ENCODE results near the gene SOX15.
A peak's percentile ranks its signal among the peaks of the same experiment; 100 is the strongest.

SOX15 gene

DNA sequence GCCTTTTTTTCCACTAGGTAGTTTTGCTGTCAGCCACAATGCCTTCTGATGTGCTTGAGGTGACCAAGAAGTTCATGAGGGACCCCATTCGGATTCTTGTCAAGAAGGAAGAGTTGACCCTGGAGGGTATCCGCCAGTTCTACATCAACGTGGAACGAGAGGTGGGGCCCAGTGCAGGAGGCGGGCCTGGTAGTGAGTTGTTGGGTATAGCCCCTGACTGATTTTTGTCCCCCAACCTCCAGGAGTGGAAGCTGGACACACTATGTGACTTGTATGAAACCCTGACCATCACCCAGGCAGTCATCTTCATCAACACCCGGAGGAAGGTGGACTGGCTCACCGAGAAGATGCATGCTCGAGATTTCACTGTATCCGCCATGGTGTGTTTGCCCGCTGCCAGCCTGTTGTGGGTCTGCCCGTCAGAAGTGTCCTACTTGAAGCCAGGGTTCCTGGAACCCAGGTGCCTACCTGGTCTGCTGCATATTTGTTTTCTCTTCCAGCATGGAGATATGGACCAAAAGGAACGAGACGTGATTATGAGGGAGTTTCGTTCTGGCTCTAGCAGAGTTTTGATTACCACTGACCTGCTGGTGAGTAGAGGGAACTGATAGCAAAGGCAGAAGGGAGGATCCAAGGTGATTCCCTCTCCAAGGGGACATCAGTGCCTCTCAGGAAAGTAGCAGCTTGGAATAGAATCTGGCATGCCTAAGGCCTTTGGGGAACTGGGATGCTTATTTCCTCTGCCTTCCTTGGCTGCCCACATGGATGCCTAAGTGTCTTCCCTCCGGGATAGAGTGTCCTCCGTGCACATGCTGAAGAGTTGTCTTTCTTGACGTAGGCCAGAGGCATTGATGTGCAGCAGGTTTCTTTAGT lies 12.3 kb downstream of the SOX15 start:
- DNase-seq (ENCODE audit: low spot score), result no peak

- DNase-seq (ENCODE audit: low spot score), result no peak
Observed at GRCh38 chr17:7576432-7576937, 13.4 kb downstream of the SOX15 start.

GRCh38 chr17:7575959-7576358 lies 13.9 kb downstream of the SOX15 start:
- DNase-seq (ENCODE audit: low spot score), result no peak

DNA sequence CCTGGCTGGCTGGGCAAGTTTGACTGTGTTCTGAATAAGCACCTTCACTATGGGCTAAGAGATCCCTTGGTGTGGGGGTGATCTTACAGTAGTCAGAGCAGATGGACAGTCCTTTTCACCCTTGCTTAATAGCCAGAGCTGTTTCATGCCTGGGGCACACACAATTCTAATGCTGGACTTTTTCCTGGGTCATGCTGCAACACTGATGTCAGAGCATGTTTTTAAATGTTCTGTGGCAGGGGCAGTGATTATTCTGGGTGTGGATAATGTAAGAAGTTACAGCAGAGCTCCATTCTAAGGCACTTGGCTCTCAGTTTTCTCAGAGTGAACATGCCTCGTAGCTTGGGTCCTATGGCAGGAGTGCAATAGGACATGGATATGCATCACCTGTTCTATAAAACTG lies 14.4 kb downstream of the SOX15 start:
- DNase-seq (ENCODE audit: low spot score), result no peak

DNA sequence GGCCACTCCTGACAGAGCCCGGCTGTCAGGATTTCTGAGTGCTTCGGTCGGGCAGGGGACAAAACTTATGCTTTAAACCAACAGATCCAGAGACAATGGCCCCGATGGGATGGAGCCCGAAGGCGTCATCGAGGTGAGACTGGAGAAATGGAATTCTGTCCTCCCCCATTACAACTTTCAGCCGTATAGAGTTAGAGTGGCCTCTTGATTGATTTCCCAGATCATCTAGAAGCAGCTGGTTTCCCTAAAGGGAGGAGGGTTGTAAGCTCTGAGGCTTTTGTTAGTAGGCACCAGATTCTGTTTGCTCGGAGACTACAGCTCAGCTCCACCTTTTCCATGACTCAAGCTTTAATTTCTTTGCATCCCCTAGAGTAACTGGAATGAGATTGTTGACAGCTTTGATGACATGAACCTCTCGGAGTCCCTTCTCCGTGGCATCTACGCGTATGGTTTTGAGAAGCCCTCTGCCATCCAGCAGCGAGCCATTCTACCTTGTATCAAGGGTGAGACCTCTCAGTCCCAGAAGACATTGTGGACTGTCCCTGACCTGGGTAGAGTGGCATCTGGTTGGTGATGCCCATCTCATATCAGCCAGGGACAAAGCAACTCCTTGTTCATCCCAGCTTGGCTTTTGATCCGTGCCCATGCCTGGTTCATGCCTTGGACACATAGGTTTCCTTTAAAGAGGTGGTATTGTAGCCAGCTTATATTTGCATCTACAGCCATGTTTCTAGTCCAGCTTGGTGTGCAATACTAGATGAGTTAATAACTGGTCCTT lies 15.5 kb downstream of the SOX15 start:
- DNase-seq (ENCODE audit: low spot score), result no peak

GRCh38 chr17:7573324-7574080 lies 16.4 kb downstream of the SOX15 start:
- peak; percentile 96 for DNase-seq (ENCODE audit: low spot score)

GRCh38 chr17:7572588-7573323 lies 17.1 kb downstream of the SOX15 start:
- peak; percentile 99 for DNase-seq (ENCODE audit: low spot score)

DNA sequence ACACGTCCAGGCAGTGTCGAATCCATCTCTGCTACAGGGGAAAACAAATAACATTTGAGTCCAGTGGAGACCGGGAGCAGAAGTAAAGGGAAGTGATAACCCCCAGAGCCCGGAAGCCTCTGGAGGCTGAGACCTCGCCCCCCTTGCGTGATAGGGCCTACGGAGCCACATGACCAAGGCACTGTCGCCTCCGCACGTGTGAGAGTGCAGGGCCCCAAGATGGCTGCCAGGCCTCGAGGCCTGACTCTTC lies 17.6 kb downstream of the SOX15 start:
- no peak for DNase-seq (ENCODE audit: low spot score)

DNA sequence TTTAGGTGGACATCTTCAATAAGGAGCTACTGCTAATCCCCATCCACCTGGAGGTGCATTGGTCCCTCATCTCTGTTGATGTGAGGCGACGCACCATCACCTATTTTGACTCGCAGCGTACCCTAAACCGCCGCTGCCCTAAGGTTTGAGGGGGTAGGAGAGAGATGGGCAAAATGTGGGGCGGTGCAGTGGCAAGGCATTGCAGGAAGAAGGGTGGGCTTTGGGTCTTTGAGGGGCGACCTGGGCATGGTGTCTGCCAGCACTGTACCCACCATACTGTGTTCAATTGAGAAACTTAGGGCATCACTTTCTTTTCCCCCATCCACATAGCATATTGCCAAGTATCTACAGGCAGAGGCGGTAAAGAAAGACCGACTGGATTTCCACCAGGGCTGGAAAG lies 19.5 kb downstream of the SOX15 start:
- DNase-seq (ENCODE audit: low spot score), result no peak

- DNase-seq (ENCODE audit: low spot score), result no peak
Observed at GRCh38 chr17:7569571-7569970, 20.3 kb downstream of the SOX15 start.

GRCh38 chr17:7563115-7563869 lies 26.6 kb downstream of the SOX15 start:
- DNase-seq (ENCODE audit: low spot score), result no peak

GRCh38 chr17:7562208-7562605 lies 27.7 kb downstream of the SOX15 start:
- DNase-seq (ENCODE audit: low spot score), result peak; percentile 39

- peak; percentile 99 for DNase-seq (ENCODE audit: low spot score)
Observed at GRCh38 chr17:7561589-7562207, 28.2 kb downstream of the SOX15 start, which contains the start of gene SENP3. SENP3 (plus strand) TSS chr17:7561919; CDS start chr17:7563077, 1,158 bp downstream.

GRCh38 chr17:7561028-7561575 lies 28.8 kb downstream of the SOX15 start:
- DNase-seq (ENCODE audit: low spot score), result peak; percentile 93

DNA sequence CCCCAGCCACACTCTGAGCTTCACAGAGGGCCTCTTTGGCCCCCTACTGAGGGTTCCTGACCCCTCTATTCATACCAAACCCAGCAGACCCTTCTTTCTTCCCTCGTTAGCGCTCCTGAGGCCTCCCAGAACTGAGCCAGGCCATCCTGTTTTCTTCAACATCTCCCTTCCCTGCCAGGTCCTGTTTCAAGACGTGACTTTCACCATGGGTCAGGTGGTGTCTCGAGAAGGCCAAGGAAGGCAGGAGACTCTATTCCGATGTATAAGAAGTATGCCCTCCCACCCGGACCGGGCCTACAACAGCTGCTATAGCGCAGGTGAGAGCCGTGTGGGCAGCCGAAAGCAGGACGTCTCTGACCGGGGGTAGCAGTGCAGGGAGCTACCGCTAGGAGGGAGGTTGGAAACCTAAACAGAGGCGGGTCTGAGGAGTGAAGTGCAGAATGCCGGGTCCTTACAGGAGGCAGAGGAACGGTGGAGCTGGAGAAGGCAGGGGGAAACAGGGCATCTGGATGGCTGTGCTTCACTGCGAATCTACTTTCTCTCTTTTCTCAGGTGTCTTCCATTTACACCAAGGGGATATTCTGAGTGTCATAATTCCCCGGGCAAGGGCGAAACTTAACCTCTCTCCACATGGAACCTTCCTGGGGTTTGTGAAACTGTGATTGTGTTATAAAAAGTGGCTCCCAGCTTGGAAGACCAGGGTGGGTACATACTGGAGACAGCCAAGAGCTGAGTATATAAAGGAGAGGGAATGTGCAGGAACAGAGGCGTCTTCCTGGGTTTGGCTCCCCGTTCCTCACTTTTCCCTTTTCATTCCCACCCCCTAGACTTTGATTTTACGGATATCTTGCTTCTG lies 29.5 kb downstream of the SOX15 start:
- DNase-seq (ENCODE audit: low spot score), result no peak

DNA sequence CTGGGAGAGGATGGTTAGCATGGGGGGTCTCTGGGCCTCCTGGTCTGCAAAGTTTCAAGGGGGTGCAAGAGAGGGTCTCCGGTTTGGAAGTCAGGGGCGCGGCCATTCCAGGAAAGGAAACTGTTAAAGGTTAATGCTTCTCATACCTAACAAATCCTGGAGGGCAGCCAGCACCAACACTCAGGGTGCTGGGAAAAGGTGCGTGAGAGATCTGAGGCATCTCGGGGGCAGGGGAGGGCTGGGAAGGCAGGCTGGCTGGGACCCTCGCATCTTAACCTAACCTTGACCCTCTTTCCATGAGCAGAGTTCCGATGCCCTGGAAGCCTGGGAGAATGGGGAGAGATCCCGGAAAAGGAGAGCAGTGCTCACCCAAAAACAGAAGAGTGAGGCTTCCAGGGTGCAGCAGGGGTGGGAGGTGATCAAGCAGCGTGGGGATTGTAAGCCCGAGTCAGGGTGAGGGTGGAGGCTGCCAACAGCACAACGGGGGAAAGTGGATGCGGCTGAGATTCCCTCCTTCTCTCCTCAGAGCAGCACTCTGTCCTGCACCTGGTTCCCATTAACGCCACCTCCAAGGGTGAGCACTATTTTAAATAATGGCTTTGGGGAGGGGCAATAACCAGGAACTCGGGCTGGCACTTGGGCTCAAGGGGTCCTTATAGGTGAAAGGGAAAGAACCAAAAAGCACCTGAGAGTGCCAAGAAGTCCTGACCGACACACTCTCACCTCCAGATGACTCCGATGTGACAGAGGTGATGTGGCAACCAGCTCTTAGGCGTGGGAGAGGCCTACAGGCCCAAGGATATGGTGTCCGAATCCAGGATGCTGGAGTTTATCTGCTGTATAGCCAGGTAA lies 30.3 kb downstream of the SOX15 start:
- no peak for DNase-seq (ENCODE audit: low spot score)

- no peak for DNase-seq (ENCODE audit: low spot score)
Observed at GRCh38 chr17:7558544-7559319, 31.2 kb downstream of the SOX15 start, which contains the start of gene TNFSF13. TNFSF13 (plus strand) TSS chr17:7558750; CDS start chr17:7559040, 290 bp downstream.
